ENCODE measurements around the gene TIPARP. TPM values are rescaled to one million over a fixed set of nuclear protein-coding genes. Genes with fewer than 3 reads are reported as not detected.

Gene TIPARP
- total RNA-seq, 1 experiment from 2014 or later: 22.1 TPM

DNA sequence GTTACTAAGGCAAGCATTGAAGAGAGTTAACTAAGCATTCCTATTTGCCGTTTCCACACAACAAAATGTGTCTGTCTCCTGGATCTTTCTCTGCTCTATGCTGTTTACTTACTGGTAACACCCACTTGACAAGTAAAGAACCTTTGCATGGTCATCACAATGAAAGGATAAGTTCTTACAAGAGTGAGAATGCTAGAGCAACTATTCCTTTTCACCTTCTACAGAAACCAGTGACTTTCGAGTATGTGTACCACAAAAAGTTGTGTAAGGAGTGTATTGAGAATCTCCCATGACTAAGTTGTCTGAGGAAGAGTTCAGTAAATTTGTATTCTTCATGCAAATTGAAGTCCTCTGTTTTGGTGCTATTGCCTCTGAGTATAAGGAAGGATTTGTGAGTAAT is 10.8 kb downstream of the TIPARP start:
- ChIA-PET POLR2A (interaction anchor here (0.6 kb wide), 1 partner anchor 134 kb away, joined by 6 read pairs; no protein-coding TSS in a partner anchor), CTCF (interaction anchor here (0.5 kb wide), 1 partner anchor 151 kb away, joined by 12 read pairs; no protein-coding TSS in a partner anchor)
- no peak for DNase-seq (ENCODE audit: low read depth, low spot score)
- intact Hi-C loops (cut with micrococcal nuclease; ENCODE audit: unreplicated experiment): no loop called here
- no peaks in the 10 kb centered on the region for H3K9me3 ChIP-seq (ENCODE audit: control insufficient read depth, insufficient read depth, low read depth, low read length)
- peak overlapping the region; percentile 13; the same call in 1 of the 2 replicates for H3K27ac ChIP-seq (ENCODE audit: low read length)
- no peak for ATAC-seq
- H3K4me3 ChIP-seq (ENCODE audit: low read depth in 2 of 2, low read length in 2 of 2): no peak overlapping the region
- in situ Hi-C loops (cut with HindIII; ENCODE audit: low pct_unique_long_range_greater_than_20kb, low sequenced_read_pairs): no loop called here
- no peaks in the 10 kb centered on the region for H3K27me3 ChIP-seq (ENCODE audit: control insufficient read depth, insufficient read depth, low read length)
- peaks cover 54% of the 10 kb centered on the region for H3K4me1 ChIP-seq (ENCODE audit: control insufficient read depth, insufficient read depth, low read length)
- H3K36me3 ChIP-seq (ENCODE audit: control insufficient read depth, insufficient read depth, low read length): 0 out of 2 replicates have a peak, but pooled peaks cover 2% of the 10 kb centered on the region
- TF ChIP-seq TCF7L2 (IDR thresholded peaks at IDR 0.05; ENCODE audit: low read depth, low read length) (no peak), POLR2AphosphoS5 (IDR thresholded peaks at IDR 0.05; ENCODE audit: low read depth, low read length) (no peak), SIN3A (IDR thresholded peaks at IDR 0.05; ENCODE audit: borderline replicate concordance, insufficient read depth, low read depth, low read length) (no peak)
- TF ChIP-seq, protein P1, sequence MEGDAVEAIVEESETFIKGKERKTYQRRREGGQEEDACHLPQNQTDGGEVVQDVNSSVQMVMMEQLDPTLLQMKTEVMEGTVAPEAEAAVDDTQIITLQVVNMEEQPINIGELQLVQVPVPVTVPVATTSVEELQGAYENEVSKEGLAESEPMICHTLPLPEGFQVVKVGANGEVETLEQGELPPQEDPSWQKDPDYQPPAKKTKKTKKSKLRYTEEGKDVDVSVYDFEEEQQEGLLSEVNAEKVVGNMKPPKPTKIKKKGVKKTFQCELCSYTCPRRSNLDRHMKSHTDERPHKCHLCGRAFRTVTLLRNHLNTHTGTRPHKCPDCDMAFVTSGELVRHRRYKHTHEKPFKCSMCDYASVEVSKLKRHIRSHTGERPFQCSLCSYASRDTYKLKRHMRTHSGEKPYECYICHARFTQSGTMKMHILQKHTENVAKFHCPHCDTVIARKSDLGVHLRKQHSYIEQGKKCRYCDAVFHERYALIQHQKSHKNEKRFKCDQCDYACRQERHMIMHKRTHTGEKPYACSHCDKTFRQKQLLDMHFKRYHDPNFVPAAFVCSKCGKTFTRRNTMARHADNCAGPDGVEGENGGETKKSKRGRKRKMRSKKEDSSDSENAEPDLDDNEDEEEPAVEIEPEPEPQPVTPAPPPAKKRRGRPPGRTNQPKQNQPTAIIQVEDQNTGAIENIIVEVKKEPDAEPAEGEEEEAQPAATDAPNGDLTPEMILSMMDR (IDR thresholded peaks at IDR 0.05): no peak
- TF ChIP-seq, protein P2, sequence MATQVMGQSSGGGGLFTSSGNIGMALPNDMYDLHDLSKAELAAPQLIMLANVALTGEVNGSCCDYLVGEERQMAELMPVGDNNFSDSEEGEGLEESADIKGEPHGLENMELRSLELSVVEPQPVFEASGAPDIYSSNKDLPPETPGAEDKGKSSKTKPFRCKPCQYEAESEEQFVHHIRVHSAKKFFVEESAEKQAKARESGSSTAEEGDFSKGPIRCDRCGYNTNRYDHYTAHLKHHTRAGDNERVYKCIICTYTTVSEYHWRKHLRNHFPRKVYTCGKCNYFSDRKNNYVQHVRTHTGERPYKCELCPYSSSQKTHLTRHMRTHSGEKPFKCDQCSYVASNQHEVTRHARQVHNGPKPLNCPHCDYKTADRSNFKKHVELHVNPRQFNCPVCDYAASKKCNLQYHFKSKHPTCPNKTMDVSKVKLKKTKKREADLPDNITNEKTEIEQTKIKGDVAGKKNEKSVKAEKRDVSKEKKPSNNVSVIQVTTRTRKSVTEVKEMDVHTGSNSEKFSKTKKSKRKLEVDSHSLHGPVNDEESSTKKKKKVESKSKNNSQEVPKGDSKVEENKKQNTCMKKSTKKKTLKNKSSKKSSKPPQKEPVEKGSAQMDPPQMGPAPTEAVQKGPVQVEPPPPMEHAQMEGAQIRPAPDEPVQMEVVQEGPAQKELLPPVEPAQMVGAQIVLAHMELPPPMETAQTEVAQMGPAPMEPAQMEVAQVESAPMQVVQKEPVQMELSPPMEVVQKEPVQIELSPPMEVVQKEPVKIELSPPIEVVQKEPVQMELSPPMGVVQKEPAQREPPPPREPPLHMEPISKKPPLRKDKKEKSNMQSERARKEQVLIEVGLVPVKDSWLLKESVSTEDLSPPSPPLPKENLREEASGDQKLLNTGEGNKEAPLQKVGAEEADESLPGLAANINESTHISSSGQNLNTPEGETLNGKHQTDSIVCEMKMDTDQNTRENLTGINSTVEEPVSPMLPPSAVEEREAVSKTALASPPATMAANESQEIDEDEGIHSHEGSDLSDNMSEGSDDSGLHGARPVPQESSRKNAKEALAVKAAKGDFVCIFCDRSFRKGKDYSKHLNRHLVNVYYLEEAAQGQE (IDR thresholded peaks at IDR 0.05; ENCODE audit: insufficient read depth in 1 of 2, low read depth in 2 of 2, low read length in 1 of 2): no peak
- no TSS peak for BruUV-seq (replicated peaks)

DNA sequence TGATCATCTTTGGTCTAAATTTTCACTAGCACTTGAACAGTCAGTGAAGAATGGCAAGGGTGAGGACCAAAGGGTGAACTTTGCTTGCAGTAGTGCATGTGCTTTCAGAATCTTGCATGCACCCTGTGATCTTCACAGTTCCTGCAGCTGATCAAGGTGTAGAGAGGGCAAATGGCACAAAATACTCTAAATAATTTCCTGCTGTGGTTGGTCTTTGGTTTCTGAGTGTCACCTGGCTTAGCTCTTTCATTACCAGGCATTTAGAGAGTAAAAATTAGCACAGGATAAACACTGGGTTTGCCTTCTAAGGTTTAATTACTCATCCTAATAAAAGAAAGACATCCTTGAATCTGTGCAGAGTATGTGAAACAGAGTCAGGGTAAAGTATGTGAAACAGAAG is 11.4 kb downstream of the TIPARP start:
- H3K9me3 ChIP-seq (ENCODE audit: control insufficient read depth, insufficient read depth, low read depth, low read length): no peaks in the 10 kb centered on the region
- ChIA-PET POLR2A (no interaction called here), CTCF (interaction anchor here (0.5 kb wide), 1 partner anchor 150 kb away, joined by 12 read pairs; no protein-coding TSS in a partner anchor)
- in situ Hi-C loops (cut with HindIII; ENCODE audit: low pct_unique_long_range_greater_than_20kb, low sequenced_read_pairs) (no loop called here), intact Hi-C loops (cut with micrococcal nuclease; ENCODE audit: unreplicated experiment) (no loop called here)
- no peak overlapping the region for H3K4me3 ChIP-seq (ENCODE audit: low read depth in 2 of 2, low read length in 2 of 2)
- no peaks in the 10 kb centered on the region for H3K27me3 ChIP-seq (ENCODE audit: control insufficient read depth, insufficient read depth, low read length)
- H3K36me3 ChIP-seq (ENCODE audit: control insufficient read depth, insufficient read depth, low read length): no peaks in the 10 kb centered on the region
- BruUV-seq (replicated peaks): no TSS peak
- DNase-seq (ENCODE audit: low read depth, low spot score) (no peak), ATAC-seq (no peak)
- H3K27ac ChIP-seq (ENCODE audit: low read length): no peak overlapping the region
- no peak for TF ChIP-seq TCF7L2 (IDR thresholded peaks at IDR 0.05; ENCODE audit: low read depth, low read length)
- TF ChIP-seq, protein P2 (IDR thresholded peaks at IDR 0.05; ENCODE audit: insufficient read depth in 1 of 2, low read depth in 2 of 2, low read length in 1 of 2): no peak
- TF ChIP-seq, protein P1 (IDR thresholded peaks at IDR 0.05): no peak
- TF ChIP-seq POLR2AphosphoS5 (IDR thresholded peaks at IDR 0.05; ENCODE audit: low read depth, low read length): no peak
- no peak for TF ChIP-seq SIN3A (IDR thresholded peaks at IDR 0.05; ENCODE audit: borderline replicate concordance, insufficient read depth, low read depth, low read length)
- peaks cover 52% of the 10 kb centered on the region for H3K4me1 ChIP-seq (ENCODE audit: control insufficient read depth, insufficient read depth, low read length)
